Endometrium (tissue), 2 donors: ENCODE measurements around the gene ZNF750.

ENCODE experiments used
- FAIRE-seq: peaks from 2 replicates; lab custom pipeline; 2012; peaks lifted over from hg19 to GRCh38; lab: Jason Lieb, UNC
- donor health status: control.
- donor health status: control.

The ZNF750 gene

DNA sequence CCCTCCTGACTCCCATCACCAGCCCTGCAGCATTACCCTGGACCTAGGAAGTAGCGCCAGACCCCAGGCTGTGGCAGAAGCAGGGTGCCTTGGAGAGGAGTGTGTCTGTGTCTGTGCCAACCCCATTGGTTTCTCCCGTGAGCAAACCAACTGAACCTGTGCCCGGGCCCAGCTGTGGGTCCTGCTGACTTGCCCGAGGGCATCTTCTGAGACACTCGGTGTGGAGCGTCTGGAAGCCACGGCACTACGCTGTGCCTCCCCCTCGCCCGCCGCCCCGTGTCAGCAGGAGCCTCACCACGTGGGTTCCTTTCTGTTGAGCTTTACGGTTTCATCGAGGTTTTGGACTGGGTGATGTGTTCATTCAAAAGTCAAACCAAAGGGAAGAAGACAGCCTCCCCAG lies 27.8 kb downstream of the ZNF750 start:
- FAIRE-seq: no peak

DNA sequence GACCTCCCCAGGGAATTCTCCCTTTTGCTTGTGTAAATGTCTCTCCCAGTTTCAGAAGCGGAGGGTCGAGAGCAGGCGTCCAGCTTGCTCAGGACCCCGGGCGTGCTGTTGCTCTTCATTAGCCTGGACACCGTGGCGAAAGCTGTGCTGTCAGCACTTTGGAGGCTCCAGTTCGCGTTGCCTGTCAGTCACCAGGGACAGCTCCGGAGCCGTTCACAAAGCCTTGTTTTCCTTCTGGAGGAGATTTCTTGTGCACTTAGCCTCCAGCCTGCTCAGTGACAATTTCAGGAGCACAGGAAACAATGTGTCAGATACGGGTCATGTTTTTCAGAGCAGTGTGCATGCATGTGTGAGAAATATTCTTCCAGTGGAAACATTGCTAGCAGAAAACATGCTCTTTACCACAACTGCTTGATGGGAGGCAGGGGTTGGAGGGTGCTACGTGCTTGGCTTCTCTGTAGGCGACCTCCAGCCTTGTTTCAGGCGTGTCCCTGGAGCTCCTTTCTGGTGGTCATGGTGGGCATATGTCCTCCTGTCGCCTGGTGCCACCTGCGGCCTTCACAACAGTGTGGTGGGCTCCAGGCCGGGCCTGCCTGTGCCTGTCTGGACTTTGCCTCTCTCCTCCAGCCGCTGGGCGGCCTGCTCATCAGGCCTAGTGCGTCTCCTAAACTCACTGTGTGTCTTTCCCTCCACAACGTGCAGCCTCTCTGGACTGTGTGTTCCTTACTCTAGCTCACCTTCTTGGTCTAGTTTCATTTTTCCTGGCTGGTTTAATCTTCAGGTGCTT lies 29.0 kb downstream of the ZNF750 start:
- FAIRE-seq: no peak

- FAIRE-seq: no peak
These were observed 30.6 kb downstream of the ZNF750 start for GRCh38 chr17:82808921-82809905.

GRCh38 chr17:82808006-82808405 lies 31.8 kb downstream of the ZNF750 start:
- FAIRE-seq: no peak

GRCh38 chr17:82807562-82807961 lies 32.3 kb downstream of the ZNF750 start:
- no peak for FAIRE-seq

DNA sequence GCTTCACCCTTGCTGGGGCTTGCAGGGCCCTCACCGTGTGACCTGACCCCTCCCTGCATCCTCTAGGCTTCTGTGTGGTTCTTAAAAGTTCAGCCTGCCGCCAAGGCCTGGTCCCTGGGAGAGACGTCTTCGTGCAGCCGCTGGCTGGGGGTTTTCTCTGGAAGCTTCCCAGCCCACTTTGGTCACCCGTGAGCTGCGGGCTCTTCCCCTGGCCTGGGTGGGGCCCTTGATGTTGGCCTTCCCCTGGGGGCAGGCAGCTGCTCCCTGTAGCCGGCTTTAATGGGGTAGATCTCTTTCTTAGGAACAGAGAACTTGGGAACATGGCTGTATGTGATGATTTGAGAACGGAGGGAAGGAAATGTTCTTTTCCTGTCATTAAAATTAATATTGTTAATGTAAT lies 32.7 kb downstream of the ZNF750 start:
- FAIRE-seq: no peak

DNA sequence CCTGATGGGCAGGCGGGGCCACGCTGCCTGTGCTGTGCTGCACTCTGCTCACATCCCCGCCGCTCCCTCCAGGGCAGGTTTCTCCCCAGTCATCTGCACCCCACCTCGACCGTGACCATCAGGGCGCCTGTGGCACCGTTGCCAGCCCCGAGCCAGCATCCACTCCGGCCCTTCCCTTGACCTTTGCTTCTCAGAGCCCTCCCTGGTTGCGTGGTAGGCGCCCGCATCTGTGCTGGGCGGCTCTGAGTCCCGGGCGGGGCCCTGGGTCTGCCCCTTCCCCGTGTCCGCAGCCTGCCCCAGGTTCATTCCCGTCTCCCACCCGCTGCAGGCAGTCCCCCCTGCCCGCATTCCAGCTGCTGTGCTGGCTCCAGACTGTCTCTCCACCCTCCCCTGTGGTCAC lies 33.2 kb downstream of the ZNF750 start:
- no peak for FAIRE-seq

DNA sequence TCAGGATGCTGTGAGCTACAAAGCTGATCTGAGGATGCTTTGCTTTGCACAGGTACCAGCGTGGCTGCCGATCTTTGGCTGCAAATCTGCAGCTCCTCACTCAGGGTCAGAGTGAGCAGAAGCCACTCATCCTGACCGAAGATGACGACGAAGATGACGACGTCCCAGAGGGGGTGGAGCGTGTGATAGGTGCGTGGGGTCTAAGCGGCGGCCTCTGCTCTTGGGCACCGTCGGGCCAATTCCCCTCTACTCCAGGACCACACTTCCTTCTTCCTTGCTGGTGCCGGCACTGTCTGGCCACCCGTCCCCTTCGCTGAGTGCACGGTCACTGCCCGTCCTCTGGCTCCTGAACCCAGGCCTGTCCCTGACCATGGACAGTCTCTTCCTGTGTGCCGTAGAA lies 34.0 kb downstream of the ZNF750 start:
- FAIRE-seq: no peak

GRCh38 chr17:82805254-82805653 lies 34.6 kb downstream of the ZNF750 start:
- FAIRE-seq: no peak

- no peak for FAIRE-seq
These were observed 35.2 kb downstream of the ZNF750 start for GRCh38 chr17:82804442-82805191.

GRCh38 chr17:82803606-82804005 lies 36.2 kb downstream of the ZNF750 start:
- no peak for FAIRE-seq

- no peak for FAIRE-seq
These were observed 36.6 kb downstream of the ZNF750 start for GRCh38 chr17:82803185-82803584.

- no peak for FAIRE-seq
These were observed 37.6 kb downstream of the ZNF750 start for GRCh38 chr17:82802075-82802780.

GRCh38 chr17:82801377-82801970 lies 38.3 kb downstream of the ZNF750 start:
- no peak for FAIRE-seq

GRCh38 chr17:82800885-82801284 lies 38.9 kb downstream of the ZNF750 start:
- FAIRE-seq: no peak

DNA sequence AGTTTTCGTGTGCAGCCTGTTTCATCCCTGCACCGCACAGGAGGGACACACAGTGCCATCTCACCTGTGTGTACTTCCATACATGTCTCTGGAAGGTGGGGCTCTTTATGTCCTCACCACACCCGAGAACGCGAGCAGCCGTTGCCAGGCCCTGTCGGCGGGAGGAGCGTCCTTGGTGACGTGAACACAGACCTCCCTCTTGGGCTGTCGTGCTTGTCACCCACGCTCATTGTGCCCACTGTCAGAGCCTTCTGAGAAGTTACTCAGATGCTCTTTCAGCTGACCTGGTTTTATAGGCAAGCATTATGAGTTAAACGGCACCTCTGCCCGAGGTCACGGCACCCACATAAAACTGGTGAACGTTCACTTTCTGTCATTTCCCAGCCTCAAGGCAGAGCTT lies 40.2 kb downstream of the ZNF750 start:
- FAIRE-seq: no peak

GRCh38 chr17:82798752-82799151 lies 41.1 kb downstream of the ZNF750 start:
- FAIRE-seq: no peak

DNA sequence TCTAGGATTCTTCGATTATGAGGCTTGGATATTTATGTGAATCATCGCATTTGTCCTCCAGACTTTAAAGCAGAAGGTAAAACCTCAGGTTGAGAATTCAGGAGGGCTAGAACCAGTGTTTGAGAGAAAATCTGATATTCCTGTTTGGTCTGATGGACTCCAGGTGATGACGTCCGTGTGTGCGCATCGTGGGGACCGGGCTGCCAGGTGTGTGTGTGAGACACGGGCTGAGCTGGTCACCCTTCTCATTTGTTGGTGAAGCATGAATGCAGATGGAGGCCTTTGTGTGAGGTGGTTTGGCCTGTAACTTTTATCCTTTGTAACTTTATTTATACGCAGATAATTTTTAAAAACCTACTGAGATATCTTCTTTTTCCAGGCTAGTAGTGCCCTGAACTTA lies 42.8 kb downstream of the ZNF750 start:
- no peak for FAIRE-seq

DNA sequence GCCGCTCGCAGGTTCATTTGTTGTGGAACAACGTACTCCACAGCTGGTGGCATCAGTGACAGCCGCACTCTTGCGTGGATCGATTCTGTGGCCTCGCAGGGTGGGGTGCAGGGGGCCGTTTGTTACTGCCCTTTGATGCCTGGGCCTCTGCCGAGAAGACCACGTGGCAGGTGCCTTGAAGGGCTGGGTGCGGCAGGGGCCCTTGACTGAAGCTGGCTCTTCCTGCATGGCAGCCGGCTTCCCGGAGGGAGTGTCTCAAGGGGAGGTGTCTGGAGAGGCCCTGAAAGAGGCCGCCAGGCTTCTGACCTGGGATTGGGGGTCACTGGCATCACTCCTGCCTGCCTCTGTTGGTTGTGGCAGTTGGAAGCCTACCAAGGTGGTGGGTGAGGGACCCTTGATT lies 44.2 kb downstream of the ZNF750 start:
- no peak for FAIRE-seq

- FAIRE-seq: no peak
These were observed 44.9 kb downstream of the ZNF750 start for GRCh38 chr17:82794781-82795482.
